Activated CD4-positive, alpha-beta T cell treated with anti-CD3 and anti-CD28 coated beads, Interleukin-2, Interleukin-6, amounts not matched to agents 100 ng/mL and 50 ng/mL, durations not matched to agents 16 hours and 8 hours (primary cell): ENCODE results near the gene CEBPB.
"Not testable (repeated sequence)": the region's sequence is repeated elsewhere in the genome, so short reads cannot be mapped to it uniquely, and the experiment has no call there.

Source experiments
- DNase-seq: peaks from one replicate; pipeline ENCODE4 v3.0.0-alpha.2; 2020

The CEBPB gene

GRCh38 chr20:50190251-50191064 is at the start of gene CEBPB:
CEBPB (plus strand) TSS chr20:50190830; CDS start chr20:50191034, 204 bp downstream.
- peak; percentile 92 for DNase-seq

GRCh38 chr20:50141018-50141675 is 49.5 kb upstream of the CEBPB start:
- DNase-seq, result no peak

- DNase-seq, result no peak
Measured at GRCh38 chr20:50141811-50142561, 48.6 kb upstream of the CEBPB start.

GRCh38 chr20:50142812-50143211 is 47.8 kb upstream of the CEBPB start:
- no peak for DNase-seq

GRCh38 chr20:50144362-50144761 is 46.3 kb upstream of the CEBPB start:
- DNase-seq, result no peak

GRCh38 chr20:50145566-50145965 is 45.1 kb upstream of the CEBPB start:
- DNase-seq, result no peak

GRCh38 chr20:50146214-50146613 is 44.4 kb upstream of the CEBPB start:
- DNase-seq, result no peak

GRCh38 chr20:50146732-50147662 is 43.6 kb upstream of the CEBPB start:
- peak; percentile 83 for DNase-seq

- no peak for DNase-seq
Measured at GRCh38 chr20:50149481-50150254, 41.0 kb upstream of the CEBPB start.

GRCh38 chr20:50151034-50151743 is 39.4 kb upstream of the CEBPB start:
- DNase-seq, result no peak

- DNase-seq, result no peak
Measured at GRCh38 chr20:50152394-50153152, 38.1 kb upstream of the CEBPB start.

GRCh38 chr20:50153153-50153499 is 37.5 kb upstream of the CEBPB start:
- no peak for DNase-seq

- peak; percentile 92 for DNase-seq
Measured at GRCh38 chr20:50153500-50154377, 36.9 kb upstream of the CEBPB start, which contains the start of gene PEDS1. PEDS1 (minus strand) TSS chr20:50153723; CDS start chr20:50153637, 86 bp downstream.

GRCh38 chr20:50161494-50161893 is 29.1 kb upstream of the CEBPB start:
- not testable (repeated sequence) for DNase-seq

- DNase-seq, result no peak
Measured at GRCh38 chr20:50163570-50164317, 26.9 kb upstream of the CEBPB start.

GRCh38 chr20:50165684-50166554 is 24.7 kb upstream of the CEBPB start:
- DNase-seq, result peak; percentile 91

- peak; percentile 86 for DNase-seq
Measured at GRCh38 chr20:50169329-50169823, 21.3 kb upstream of the CEBPB start.
